GM19395 (cell line): ENCODE data around the gene SRPK2.
"Not testable (repeated sequence)": the region's sequence is repeated elsewhere in the genome, so short reads cannot be mapped to it uniquely, and the experiment has no call there.

Experiments
- ATAC-seq: cut with Tn5 transposase; IDR thresholded peaks from one replicate; pipeline ENCODE4 v1.9.1; 2021; ENCODE audit warnings: mild to moderate bottlenecking, moderate library complexity; ENCODE audit not compliant: unreplicated experiment

Gene SRPK2

GRCh38 chr7:105305633-105306032 is 83.1 kb downstream of the SRPK2 start:
- ATAC-seq: no peak

DNA sequence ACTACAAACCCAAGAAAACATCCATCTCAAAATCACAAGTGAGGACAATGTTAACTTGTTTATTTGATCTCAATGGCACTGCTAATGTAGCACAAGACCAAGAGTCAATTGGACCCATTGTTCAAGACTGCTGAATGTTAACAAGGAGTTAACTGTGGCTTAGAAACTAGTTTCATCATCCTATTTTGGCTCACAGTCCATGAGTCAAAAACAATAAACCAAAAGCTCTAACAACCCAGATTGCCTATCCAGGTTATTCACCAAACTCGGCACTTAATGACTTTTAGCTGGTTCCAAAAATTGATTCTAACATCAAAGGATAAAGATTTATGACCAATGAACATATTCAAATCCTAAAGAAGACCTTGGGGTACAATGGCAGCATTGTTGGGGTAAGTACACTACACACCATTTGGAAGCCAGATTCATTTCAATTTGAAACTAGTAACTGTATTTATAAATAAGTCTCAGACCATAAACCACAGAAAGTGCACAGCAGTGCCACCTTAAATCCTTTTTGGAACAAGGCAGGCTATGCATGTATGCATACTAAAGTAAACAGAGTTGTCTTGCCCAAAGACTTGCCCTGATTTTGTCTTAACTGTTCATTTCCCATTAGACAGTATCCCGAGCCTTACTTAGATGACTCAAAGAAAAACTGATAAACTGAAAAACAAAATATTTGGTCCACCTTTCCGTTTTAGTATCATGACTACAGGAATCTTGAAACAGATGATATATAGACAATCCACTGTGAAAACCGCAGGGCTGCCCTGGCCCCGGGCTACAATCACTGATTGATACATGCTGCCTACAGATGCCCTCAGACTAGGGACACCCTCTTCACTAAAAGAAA is 84.5 kb downstream of the SRPK2 start:
- peak; percentile 76 for ATAC-seq

GRCh38 chr7:105300587-105300986 is 88.1 kb downstream of the SRPK2 start:
- not testable (repeated sequence) for ATAC-seq

DNA sequence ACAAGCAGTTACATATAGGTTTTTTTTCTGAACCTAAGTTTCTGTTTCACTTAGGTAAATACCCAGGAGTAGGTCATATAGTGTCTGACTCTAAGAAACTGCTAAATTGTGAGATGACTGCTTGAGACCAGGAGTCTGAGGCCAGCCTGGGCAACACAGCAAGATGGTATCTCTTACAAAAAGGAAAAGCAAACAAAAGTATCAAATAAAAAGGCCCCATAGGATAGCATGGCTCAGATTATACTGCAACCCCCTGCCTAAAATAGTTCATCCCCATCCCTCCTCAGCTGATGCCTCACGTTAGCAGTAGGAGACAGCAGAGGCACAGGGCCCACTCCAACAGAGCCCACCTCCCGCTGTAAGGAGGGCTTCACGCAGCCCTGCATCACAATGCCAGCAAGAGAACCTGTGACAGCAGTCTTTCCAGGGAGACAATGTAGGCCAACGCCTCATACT is 90.3 kb downstream of the SRPK2 start:
- ATAC-seq: peak; percentile 95

DNA sequence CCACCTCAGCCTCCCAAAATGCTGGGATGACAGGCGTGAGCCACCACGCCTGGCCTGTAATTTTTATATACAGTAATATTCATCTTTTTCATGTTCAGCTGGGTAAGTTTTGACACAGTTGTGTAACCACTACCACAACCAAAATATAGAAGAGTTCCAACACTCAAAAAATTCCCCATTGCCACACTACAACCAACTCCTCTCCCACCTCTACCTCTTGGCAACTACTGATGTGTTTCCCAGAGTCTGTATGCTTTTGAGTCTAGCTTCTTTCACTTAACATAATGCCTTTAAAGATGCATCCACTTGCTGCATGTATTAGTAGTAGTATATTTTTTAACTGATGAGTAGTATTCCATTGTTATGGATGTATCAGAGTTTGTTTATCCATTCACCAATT is 90.7 kb downstream of the SRPK2 start:
- peak; percentile 61 for ATAC-seq

GRCh38 chr7:105297309-105297708 is 91.4 kb downstream of the SRPK2 start:
- ATAC-seq: no peak

DNA sequence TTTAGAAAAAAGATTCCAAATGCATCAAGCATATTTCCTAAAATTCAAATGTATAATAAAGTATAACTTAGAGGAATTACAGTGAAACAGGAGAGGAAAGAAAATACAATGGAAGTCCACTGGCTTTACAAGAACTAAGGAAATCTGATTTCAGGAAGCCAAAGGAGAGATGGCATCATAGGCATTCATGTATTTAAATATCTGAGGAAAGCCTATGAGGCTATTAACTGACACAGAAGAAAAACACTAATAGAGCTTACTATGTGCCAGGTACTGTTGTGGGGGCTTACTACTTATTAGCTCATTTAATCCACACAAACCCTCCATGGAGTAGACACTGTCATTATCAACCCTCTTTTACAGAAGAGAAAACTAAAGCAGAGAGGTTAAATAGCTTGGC is 92.2 kb downstream of the SRPK2 start:
- no peak for ATAC-seq

GRCh38 chr7:105295596-105296352 is 92.9 kb downstream of the SRPK2 start:
- no peak for ATAC-seq

DNA sequence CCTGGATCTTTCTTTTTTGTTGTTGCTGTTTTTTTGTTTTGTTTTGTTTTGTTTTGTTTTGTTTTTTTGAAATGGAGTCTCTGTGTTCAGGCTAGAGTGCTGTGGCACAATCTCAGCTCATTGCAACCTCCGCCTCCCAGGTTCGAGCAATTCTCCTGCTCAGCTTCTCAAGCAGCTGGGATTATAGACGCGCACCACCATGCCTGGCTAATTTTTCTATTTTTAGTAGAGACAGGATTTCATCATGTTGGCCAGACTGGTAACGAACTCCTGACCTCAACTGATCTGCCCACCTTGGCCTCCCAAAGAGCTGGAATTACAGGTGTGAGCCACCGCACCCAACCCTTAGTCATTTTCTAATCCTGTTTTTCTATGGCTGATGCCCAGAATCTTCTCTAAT is 94.2 kb downstream of the SRPK2 start:
- not testable (repeated sequence) for ATAC-seq

GRCh38 chr7:105289704-105290103 is 99.0 kb downstream of the SRPK2 start:
- no peak for ATAC-seq

- ATAC-seq: no peak
Observed at GRCh38 chr7:105286441-105286840, 102.3 kb downstream of the SRPK2 start.

DNA sequence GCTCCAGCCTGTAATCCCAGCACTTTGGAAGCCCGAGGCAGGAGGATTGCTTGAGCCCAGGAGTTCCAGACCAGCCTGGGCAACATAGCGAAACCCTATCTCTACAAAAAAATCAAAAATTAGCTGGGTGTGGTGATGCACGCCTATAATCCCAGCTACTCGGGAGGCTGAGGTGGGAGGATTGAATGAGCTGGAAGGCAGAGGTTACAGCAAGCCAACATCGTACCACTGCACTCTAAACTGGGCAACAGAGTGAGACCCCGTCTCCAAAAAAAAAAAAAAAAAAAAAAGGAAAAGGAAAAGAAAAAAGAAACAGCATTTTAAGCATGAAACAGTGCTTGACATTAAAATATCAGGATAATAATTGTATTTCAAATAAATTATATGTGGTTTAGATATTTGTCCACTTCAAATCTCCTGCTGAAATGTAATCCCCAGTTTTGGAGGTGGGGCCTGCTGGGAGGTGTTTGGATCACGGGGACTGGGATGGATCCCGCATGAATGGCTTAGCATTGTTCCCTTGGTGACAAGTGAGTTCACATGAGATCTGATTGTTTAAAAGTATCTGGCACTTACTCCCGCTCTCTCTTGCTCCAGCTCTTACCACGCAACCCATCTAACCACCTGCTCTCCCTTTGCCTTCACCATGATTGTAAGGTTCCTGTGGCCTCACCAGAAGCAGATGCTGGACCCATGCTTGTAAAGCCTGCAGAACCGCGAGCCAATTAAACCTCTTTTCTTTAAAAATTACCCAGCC is 103.4 kb downstream of the SRPK2 start:
- no peak for ATAC-seq

GRCh38 chr7:105284014-105284413 is 104.7 kb downstream of the SRPK2 start:
- ATAC-seq: no peak

- ATAC-seq: no peak
Observed at GRCh38 chr7:105281966-105282365, 106.8 kb downstream of the SRPK2 start.

DNA sequence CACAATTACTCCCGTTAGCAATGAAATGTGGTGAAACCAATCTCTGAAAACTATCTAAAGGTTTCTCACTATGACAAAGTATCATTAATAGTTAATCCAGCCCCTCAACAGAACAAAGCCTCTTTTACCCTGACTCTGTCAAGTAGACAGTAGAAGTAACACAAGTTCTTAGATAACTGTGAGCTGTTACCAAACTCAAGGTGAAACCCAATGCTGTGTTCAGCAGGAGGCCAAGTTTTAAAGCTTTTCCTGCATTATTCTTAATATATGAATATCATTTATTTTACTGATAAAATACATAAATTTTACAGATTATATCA is 109.1 kb downstream of the SRPK2 start:
- ATAC-seq: peak; percentile 95

- ATAC-seq: peak; percentile 71
Observed at GRCh38 chr7:105278973-105279687, 109.6 kb downstream of the SRPK2 start.

DNA sequence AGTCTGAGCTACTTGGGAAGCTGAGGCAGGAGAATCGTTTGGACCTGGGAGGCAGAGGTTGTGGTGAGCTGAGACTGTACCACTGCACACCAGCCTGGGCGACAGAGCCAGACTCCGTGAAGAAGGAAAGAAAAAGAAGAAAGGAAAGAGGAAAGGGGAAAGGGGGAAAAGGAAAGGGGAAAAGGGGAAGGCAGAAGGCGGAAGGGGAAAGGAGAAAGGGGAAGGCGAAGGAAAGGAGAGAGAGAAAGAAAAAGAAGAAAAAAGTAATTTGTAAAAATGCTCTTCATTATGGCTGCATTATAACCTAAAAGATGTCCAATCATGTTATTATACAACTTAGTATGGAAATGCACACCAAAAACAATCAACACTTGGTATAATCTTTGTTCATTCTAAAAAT is 110.2 kb downstream of the SRPK2 start:
- ATAC-seq: no peak

- ATAC-seq: no peak
Observed at GRCh38 chr7:105277341-105277740, 111.4 kb downstream of the SRPK2 start.

DNA sequence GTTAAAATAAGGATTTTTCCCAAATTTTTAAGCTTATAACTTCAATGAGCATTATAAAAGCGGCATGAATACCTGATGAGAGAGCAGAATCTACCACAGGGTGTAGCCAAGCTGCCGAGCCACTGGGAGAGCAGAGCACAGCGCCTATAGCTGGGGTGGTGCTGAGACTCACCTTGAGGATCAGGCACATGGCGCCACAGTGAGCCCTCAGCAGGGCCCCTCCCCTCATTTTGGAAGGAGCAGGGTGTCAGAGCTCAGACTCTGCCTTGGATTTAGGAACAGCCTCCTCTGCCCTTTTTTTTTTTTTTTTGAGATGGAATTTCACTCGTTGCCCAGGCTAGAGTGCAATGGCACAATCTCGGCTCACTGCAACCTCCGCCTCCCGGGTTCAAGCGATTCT is 118.6 kb downstream of the SRPK2 start:
- no peak for ATAC-seq

GRCh38 chr7:105269397-105269796 is 119.3 kb downstream of the SRPK2 start:
- ATAC-seq: peak; percentile 37
